Measurements from ENCODE around the gene SLC16A3. TPM values are rescaled to one million over a fixed set of nuclear protein-coding genes. Genes with fewer than 3 reads are reported as not detected.

The SLC16A3 gene
- total and polyA plus RNA-seq, 10 of the 15 experiments (the other 5 are each of a cell fraction or from before 2014, with no cell fraction given), result 0.10 to 46.5 (median 8.0) TPM

DNA sequence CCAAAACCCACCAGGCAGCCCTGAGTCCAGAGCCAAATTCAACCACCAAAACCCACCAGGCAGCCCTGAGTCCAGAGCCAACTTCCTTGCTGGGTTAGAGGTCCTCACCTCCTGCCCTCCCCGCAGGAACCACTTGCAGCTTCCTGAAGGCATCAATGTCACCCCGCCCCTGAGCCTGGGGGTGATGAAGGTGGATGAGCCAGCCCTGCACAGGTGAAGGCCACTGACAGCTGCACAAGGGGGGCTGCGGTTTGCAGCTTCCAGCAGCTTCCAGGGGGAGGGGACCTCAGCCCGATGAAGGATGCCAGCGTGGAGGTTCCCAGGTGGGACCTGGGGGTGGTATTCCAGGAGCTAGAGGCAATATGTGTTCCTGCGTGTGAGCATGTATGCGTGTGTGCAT, 52.2 kb downstream of the SLC16A3 start:
- ChIA-PET RAD21 (ENCODE audit: unreplicated experiment) (no interaction called here), SMC1A (ENCODE audit: uncharacterized antibody, unreplicated experiment) (interaction anchor here (1.1 kb wide), 1 partner anchor 39 kb away, joined by 3 read pairs; no protein-coding TSS in a partner anchor), CTCF (interaction anchor here (1.5 kb wide), 1 partner anchor 41 kb away, joined by 3 read pairs; no protein-coding TSS in a partner anchor), POLR2A (no interaction called here)
- FAIRE-seq (no peak), DNase-seq (ENCODE audit: low read depth, low spot score) (no peak), ATAC-seq (no peak)
- H3K27ac ChIP-seq (ENCODE audit: control insufficient read depth, insufficient read depth), result no peak overlapping the region
- no peaks in the 10 kb centered on the region for H3K36me3 ChIP-seq (ENCODE audit: control insufficient read depth in 2 of 2, insufficient read depth in 2 of 2, low read length in 1 of 2)
- TF ChIP-seq BCL11A (IDR thresholded peaks at IDR 0.05; ENCODE audit: low read depth, low read length) (no peak), BACH1 (IDR thresholded peaks at IDR 0.05; ENCODE audit: borderline replicate concordance) (no peak), EED (IDR thresholded peaks at IDR 0.05; ENCODE audit: low read depth) (no peak), EZH2 (IDR thresholded peaks at IDR 0.05; ENCODE audit: borderline replicate concordance, control insufficient read depth, low read depth, low read length) (no peak)
- TF ChIP-seq, protein P1, sequence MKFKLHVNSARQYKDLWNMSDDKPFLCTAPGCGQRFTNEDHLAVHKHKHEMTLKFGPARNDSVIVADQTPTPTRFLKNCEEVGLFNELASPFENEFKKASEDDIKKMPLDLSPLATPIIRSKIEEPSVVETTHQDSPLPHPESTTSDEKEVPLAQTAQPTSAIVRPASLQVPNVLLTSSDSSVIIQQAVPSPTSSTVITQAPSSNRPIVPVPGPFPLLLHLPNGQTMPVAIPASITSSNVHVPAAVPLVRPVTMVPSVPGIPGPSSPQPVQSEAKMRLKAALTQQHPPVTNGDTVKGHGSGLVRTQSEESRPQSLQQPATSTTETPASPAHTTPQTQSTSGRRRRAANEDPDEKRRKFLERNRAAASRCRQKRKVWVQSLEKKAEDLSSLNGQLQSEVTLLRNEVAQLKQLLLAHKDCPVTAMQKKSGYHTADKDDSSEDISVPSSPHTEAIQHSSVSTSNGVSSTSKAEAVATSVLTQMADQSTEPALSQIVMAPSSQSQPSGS (IDR thresholded peaks at IDR 0.05; ENCODE audit: low read length), result no peak
- in situ Hi-C loops (cut with MboI), result no loop called here
- H2AFZ ChIP-seq (ENCODE audit: control insufficient read depth, low read depth, low read length), result no peak overlapping the region
- no TSS peak for BruUV-seq (replicated peaks)
- no peak overlapping the region for H3K4me3 ChIP-seq
- no peaks in the 10 kb centered on the region for H4K20me1 ChIP-seq (ENCODE audit: control insufficient read depth, insufficient read depth)
- H3K9me3 ChIP-seq (replicated peaks; ENCODE audit: control insufficient read depth, insufficient read depth, low read length), result no peaks in the 10 kb centered on the region
- intact Hi-C loops (cut with micrococcal nuclease; ENCODE audit: unreplicated experiment), result no loop called here
- no peak overlapping the region for H3K9ac ChIP-seq (ENCODE audit: control insufficient read depth, insufficient read depth, low read length)
- 53% methylated on average over 7 of the region's 7 CpGs for WGBS (ENCODE audit: insufficient coverage, insufficient replicate concordance, low lambda C conversion rate, missing lambda C conversion rate)
- H3K79me2 ChIP-seq (ENCODE audit: control insufficient read depth, insufficient read depth, low read length), result no peaks in the 10 kb centered on the region
- no peaks in the 10 kb centered on the region for H3K27me3 ChIP-seq (replicated peaks in 1 of 2; ENCODE audit: control insufficient read depth in 2 of 2, insufficient read depth in 2 of 2, low read length in 1 of 2)
- no peak overlapping the region for H3K4me2 ChIP-seq (ENCODE audit: control insufficient read depth, insufficient read depth)
- no peaks in the 10 kb centered on the region for H3K4me1 ChIP-seq (ENCODE audit: control insufficient read depth, insufficient read depth, low read length)
